A673 (cell line): ENCODE results near the gene GLIS2. TPM values are rescaled to one million over a fixed set of nuclear protein-coding genes. Genes with fewer than 3 reads are reported as not detected.
A peak's percentile ranks its signal among the peaks of the same experiment; 100 is the strongest.

Source experiments
- BruUV-seq: library from RNA; stranded (reverse); fragments of 400-500 nt; replicated peaks from 2 replicates; lab custom pipeline; 2021; lab: Mats Ljungman, UMichigan
- CTCF ChIA-PET: fragments of 300-600 bp; sonication (Branson Sonifier 250); formaldehyde crosslinking; loops from one replicate; lab custom pipeline; 2022; ENCODE audit warnings: antibody characterized with exemption; lab: Charles Lee
- POLR2A ChIA-PET: fragments of 300-600 bp; sonication (Branson Sonifier 250); formaldehyde crosslinking; loops from one replicate; lab custom pipeline; 2022; ENCODE audit warnings: antibody characterized with exemption; ENCODE audit not compliant: low non-redundant PET; lab: Charles Lee
- DNase-seq: peaks from one replicate; pipeline ENCODE4 v3.0.0-alpha.2; 2015; ENCODE audit warnings: low spot score
- H3K27ac ChIP-seq: fragments of 200-600 bp; sonication (generic); 2 replicates; pipeline ENCODE4 v1.5.1; 2016; ENCODE audit warnings: mixed run types, low read depth, mild to moderate bottlenecking, mixed read lengths, antibody characterized with exemption, low read length; ENCODE audit not compliant: poor library complexity, severe bottlenecking
- H3K27me3 ChIP-seq: fragments of 200-600 bp; sonication (generic); replicated peaks from 2 replicates; pipeline ENCODE4 v1.6.1; 2017; ENCODE audit warnings: mixed run types, low read depth, mild to moderate bottlenecking, mixed read lengths, antibody characterized with exemption, low read length; ENCODE audit not compliant: insufficient read depth, poor library complexity
- H3K36me3 ChIP-seq: fragments of 200-600 bp; sonication (generic); 2 replicates; pipeline ENCODE4 v1.6.1; 2016; ENCODE audit warnings: mixed run types, mild to moderate bottlenecking, mixed read lengths, antibody characterized with exemption, low read length; ENCODE audit not compliant: insufficient read depth, poor library complexity, severe bottlenecking
- H3K4me1 ChIP-seq: fragments of 200-600 bp; sonication (generic); 2 replicates; pipeline ENCODE4 v1.6.1; 2017; ENCODE audit warnings: mixed run types, mild to moderate bottlenecking, mixed read lengths, antibody characterized with exemption, low read length; ENCODE audit not compliant: insufficient read depth, poor library complexity, severe bottlenecking
- H3K4me3 ChIP-seq: fragments of 200-600 bp; sonication (generic); 2 replicates; pipeline ENCODE4 v1.5.1; 2016; ENCODE audit warnings: low read depth, mixed run types, mild to moderate bottlenecking, mixed read lengths, low read length; ENCODE audit not compliant: poor library complexity, severe bottlenecking
- H3K9me3 ChIP-seq: fragments of 200-600 bp; sonication (generic); 2 replicates; pipeline ENCODE4 v1.6.1; 2016; ENCODE audit warnings: mixed run types, low read depth, mild to moderate bottlenecking, mixed read lengths, antibody characterized with exemption, low read length; ENCODE audit not compliant: poor library complexity, severe bottlenecking
- CTCF ChIP-seq: fragments of 300-800, 200-600 bp; sonication (generic); conservative IDR thresholded peaks from 2 replicates; pipeline ENCODE4 v1.5.1; 2017; ENCODE audit warnings: low read depth, mild to moderate bottlenecking, antibody characterized with exemption, low read length, moderate library complexity, mixed read lengths
- EZH2 ChIP-seq: fragments of 200-600 bp; sonication (generic); IDR thresholded peaks from 2 replicates; pipeline ENCODE4 v1.6.1; 2017; ENCODE audit warnings: borderline replicate concordance, low read depth, mild to moderate bottlenecking, mixed read lengths, antibody characterized with exemption, low read length; ENCODE audit not compliant: poor library complexity, severe bottlenecking
- intact Hi-C: fragments of 100-400 bp; cut with micrococcal nuclease; formaldehyde crosslinking; loops from one replicate; pipeline ENCODE4 v1.10.0; 2022; ENCODE audit not compliant: unreplicated experiment
- total RNA-seq: library from RNA; stranded (reverse); gene quantifications from 2 replicates; pipeline ENCODE4 v1.2.3, GENCODE V29; 2021

Gene GLIS2
- total RNA-seq, 1 experiment from 2014 or later = 10.6 TPM

DNA sequence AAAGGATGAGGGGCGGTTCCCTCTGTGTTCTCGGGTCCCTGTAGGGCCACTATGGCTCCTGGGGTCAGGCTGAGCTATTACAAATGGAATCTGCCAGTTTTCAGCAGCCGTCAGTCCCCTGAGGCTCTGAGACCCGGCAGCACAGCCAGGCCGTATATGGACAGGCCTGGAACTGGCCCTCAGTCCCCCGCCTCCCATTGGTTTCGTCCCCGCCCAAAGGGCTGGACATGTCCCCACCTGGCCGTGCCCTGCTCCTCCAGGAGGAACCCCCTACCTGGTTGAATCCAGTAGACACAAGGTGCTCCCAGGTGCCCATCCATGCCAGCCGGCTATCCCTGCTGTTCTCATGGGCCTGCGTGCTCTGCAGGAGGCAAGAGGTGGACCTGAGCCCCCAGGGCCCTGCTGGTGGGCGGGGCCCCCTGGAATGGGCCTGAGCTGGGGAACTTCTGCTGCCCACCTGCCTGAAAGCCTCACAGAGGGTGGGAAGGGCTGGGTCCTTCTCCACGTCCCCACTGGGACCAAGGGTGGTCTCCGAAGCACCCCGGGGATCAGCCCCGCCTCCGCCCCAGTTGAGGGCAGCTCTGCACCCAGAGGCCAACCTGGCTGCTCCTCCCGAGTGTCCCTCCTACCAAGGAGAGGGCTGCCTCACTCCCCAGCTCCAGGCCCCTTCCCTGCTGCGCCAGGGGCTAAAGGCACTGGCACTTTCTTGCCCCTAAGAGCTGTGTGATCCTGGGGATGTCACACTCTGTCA, 72.6 kb downstream of the GLIS2 start:
- ChIA-PET POLR2A (no interaction called here), CTCF (interaction anchor here (0.9 to 1.0 kb wide), 2 partner anchors 14 to 103 kb away, joined by 4 to 5 read pairs; no protein-coding TSS in a partner anchor)
- Histone ChIP-seq H3K27me3 (no peaks in the 10 kb centered on the region), H3K4me3 (no peak overlapping the region), H3K9me3 (no peaks in the 10 kb centered on the region), H3K27ac (peak overlapping the region; percentile 24), H3K4me1 (peaks cover 41% of the 10 kb centered on the region), H3K36me3 (no peaks in the 10 kb centered on the region)
- DNase-seq = no peak
- TF ChIP-seq EZH2 (no peak), CTCF (no peak)
- intact Hi-C loops = no loop called here
- BruUV-seq = no TSS peak

Other genes with a start within 250 kb of the GLIS2 start
- gene ADCY9, start 199.6 kb upstream of the GLIS2 start, total RNA-seq = 7.0 and 8.8 TPM in 2 replicates
- gene SRL, start 74.0 kb upstream of the GLIS2 start, total RNA-seq = 0.11 TPM in 1 of 2 replicates, not detected in the other
- 41.5 and 42.4 TPM in 2 replicates for gene TFAP4, start 43.0 kb upstream of the GLIS2 start, total RNA-seq
- gene PAM16, start 35.3 kb downstream of the GLIS2 start, total RNA-seq = 89.7 and 90.3 TPM in 2 replicates
- 5.4 and 6.6 TPM in 2 replicates for gene VASN, start 55.8 kb downstream of the GLIS2 start, total RNA-seq
- 24.4 and 31.2 TPM in 2 replicates for gene CORO7, start 100.5 kb downstream of the GLIS2 start, total RNA-seq
- gene DNAJA3, start 109.8 kb downstream of the GLIS2 start, total RNA-seq = 101 and 105 TPM in 2 replicates
- gene NMRAL1, start 158.6 kb downstream of the GLIS2 start, total RNA-seq = 85.8 and 98.8 TPM in 2 replicates
- 59.4 and 63.0 TPM in 2 replicates for gene HMOX2, start 160.3 kb downstream of the GLIS2 start, total RNA-seq
- 12.8 and 14.4 TPM in 2 replicates for gene CDIP1, start 222.7 kb downstream of the GLIS2 start, total RNA-seq
- gene C16orf96, start 240.3 kb downstream of the GLIS2 start, total RNA-seq = not detected in 2 replicates